Measurements from ENCODE around the gene LILRB3.
A peak's percentile ranks its signal among the peaks of the same experiment; 100 is the strongest.
"Not testable (repeated sequence)": the region's sequence is repeated elsewhere in the genome, so short reads cannot be mapped to it uniquely, and the experiment has no call there.

Gene LILRB3

GRCh38 chr19:54242234-54242633 is 19.4 kb upstream of the LILRB3 start:
- not testable (repeated sequence) for DNase-seq

GRCh38 chr19:54240372-54241336 is 17.8 kb upstream of the LILRB3 start:
- DNase-seq: not testable (repeated sequence)

- not testable (repeated sequence) for DNase-seq
Observed at GRCh38 chr19:54239491-54240371, 16.9 kb upstream of the LILRB3 start.

- DNase-seq: no peak
Observed at GRCh38 chr19:54233941-54234340, 11.1 kb upstream of the LILRB3 start.

- peak; percentile 50 for DNase-seq
Observed at GRCh38 chr19:54231077-54231931, 8.5 kb upstream of the LILRB3 start.

- DNase-seq: no peak
Observed at GRCh38 chr19:54230031-54230430, 7.2 kb upstream of the LILRB3 start.

- no peak for DNase-seq
Observed at GRCh38 chr19:54229146-54229545, 6.3 kb upstream of the LILRB3 start.

- DNase-seq: not testable (repeated sequence)
Observed at GRCh38 chr19:54224619-54225018, 1.8 kb upstream of the LILRB3 start.

GRCh38 chr19:54223937-54224281 is 1.1 kb upstream of the LILRB3 start:
- not testable (repeated sequence) for DNase-seq

- not testable (repeated sequence) for DNase-seq
Observed at GRCh38 chr19:54223277-54223936, 600 bp upstream of the LILRB3 start.

GRCh38 chr19:54221947-54222346 is 860 bp downstream of the LILRB3 start:
- not testable (repeated sequence) for DNase-seq

- not testable (repeated sequence) for DNase-seq
Observed at GRCh38 chr19:54219702-54220101, 3.1 kb downstream of the LILRB3 start.

- no peak for DNase-seq
Observed at GRCh38 chr19:54218960-54219661, 3.7 kb downstream of the LILRB3 start.

- DNase-seq: no peak
Observed at GRCh38 chr19:54218259-54218658, 4.5 kb downstream of the LILRB3 start.

- DNase-seq: not testable (repeated sequence)
Observed at GRCh38 chr19:54217517-54218247, 5.1 kb downstream of the LILRB3 start.

- no peak for DNase-seq
Observed at GRCh38 chr19:54216869-54217268, 5.9 kb downstream of the LILRB3 start.

- DNase-seq: not testable (repeated sequence)
Observed at GRCh38 chr19:54214734-54215133, 8.1 kb downstream of the LILRB3 start.

GRCh38 chr19:54214217-54214616 is 8.6 kb downstream of the LILRB3 start:
- DNase-seq: not testable (repeated sequence)

- DNase-seq: no peak
Observed at GRCh38 chr19:54211235-54211634, 11.6 kb downstream of the LILRB3 start.

- DNase-seq: no peak
Observed at GRCh38 chr19:54209811-54210494, 12.9 kb downstream of the LILRB3 start.
